Ovary (tissue), 3 donors: ENCODE data around the gene DMBX1.

Experiments
- POLR2A ChIP-seq: fragments of 450-650 bp; IDR thresholded peaks from one replicate; pipeline ENCODE4 v1.6.1; 2017; ENCODE audit warnings: antibody characterized with exemption, mild to moderate bottlenecking, moderate library complexity
- TF ChIP-seq, protein P1 (sequence below), 3 donors: fragments of 450-650 bp in 2 of 3; fragments of 200-600 bp in 1 of 3; IDR thresholded peaks; one replicate each; pipeline versions ENCODE4 v1.5.1 to v1.8.0; 2016 to 2022; ENCODE audit warnings: antibody characterized with exemption in 3 of 3, mild to moderate bottlenecking in 1 of 3
- donor health status: DM: no; HTN: no; CAD: no.

DNA sequence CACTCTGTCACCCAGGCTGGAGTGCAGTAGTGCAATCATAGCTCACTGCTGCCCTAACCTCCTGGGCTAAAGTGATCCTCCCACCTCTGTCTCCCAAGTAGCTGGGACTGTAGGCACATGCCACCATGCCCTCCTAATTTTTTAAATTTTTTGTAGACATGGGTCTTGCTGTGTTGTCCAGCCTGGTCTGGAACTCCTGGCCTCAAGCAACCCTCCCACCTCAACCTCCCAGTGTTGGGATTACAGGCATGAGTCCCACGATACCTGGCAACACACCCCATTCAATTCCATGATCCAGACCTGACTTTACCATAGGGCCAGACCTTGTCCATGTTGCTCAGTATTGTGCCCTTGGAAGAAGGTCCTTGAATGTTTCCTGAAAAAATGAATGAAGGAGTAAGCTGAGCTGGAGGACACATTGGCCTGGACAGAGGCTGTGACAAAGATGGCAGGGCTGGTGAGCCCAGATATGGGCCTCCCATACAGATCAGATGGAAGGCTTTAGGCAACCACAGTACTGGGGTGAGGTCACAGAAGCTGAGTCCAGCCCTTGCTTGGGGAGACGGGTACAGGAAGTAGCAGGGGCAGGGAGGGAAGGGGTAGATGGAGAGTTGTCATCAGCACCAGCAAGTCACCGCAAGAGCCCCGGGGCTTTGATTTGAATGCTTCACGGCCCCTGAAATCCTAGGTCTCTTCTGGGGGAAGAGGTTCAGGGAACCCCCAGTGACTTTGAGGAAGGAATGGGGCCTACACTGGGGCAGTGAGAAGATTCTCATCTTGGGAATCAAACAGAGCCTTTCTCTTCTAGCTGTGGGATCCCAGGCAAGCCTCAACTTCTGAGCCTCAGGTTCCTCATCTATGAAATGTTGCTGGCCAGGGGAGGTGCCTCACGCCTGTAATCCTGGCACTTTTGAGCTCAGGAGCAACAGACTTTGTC lies 40.1 kb upstream of the DMBX1 start:
- TF ChIP-seq, protein P1, sequence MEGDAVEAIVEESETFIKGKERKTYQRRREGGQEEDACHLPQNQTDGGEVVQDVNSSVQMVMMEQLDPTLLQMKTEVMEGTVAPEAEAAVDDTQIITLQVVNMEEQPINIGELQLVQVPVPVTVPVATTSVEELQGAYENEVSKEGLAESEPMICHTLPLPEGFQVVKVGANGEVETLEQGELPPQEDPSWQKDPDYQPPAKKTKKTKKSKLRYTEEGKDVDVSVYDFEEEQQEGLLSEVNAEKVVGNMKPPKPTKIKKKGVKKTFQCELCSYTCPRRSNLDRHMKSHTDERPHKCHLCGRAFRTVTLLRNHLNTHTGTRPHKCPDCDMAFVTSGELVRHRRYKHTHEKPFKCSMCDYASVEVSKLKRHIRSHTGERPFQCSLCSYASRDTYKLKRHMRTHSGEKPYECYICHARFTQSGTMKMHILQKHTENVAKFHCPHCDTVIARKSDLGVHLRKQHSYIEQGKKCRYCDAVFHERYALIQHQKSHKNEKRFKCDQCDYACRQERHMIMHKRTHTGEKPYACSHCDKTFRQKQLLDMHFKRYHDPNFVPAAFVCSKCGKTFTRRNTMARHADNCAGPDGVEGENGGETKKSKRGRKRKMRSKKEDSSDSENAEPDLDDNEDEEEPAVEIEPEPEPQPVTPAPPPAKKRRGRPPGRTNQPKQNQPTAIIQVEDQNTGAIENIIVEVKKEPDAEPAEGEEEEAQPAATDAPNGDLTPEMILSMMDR (IDR thresholded peaks at IDR 0.05), result no peak
- no peak for TF ChIP-seq POLR2A
